Keratinocyte (primary cell): ENCODE measurements around the gene RAMP1.

Source experiments
- EZH2 ChIP-seq: IDR thresholded peaks from one replicate; pipeline ENCODE4 v1.6.1; 2012; ENCODE audit warnings: inconsistent platforms, mild to moderate bottlenecking, low read length, moderate library complexity
- TF ChIP-seq, protein P1 (sequence below), 3 experiments: IDR thresholded peaks in 1 of 3; conservative IDR thresholded peaks in 1 of 3; optimal IDR thresholded peaks in 1 of 3; 2 replicates in 2 of 3; 3 replicates in 1 of 3; pipeline versions ENCODE3 to v1.5.1; 2011; ENCODE audit warnings: low read length in 3 of 3, mild to moderate bottlenecking in 3 of 3, moderate library complexity in 2 of 3, control low read depth in 1 of 3, inconsistent platforms in 1 of 3; ENCODE audit not compliant: insufficient read depth in 2 of 3; ENCODE audit errors: extremely low read depth in 1 of 3

DNA sequence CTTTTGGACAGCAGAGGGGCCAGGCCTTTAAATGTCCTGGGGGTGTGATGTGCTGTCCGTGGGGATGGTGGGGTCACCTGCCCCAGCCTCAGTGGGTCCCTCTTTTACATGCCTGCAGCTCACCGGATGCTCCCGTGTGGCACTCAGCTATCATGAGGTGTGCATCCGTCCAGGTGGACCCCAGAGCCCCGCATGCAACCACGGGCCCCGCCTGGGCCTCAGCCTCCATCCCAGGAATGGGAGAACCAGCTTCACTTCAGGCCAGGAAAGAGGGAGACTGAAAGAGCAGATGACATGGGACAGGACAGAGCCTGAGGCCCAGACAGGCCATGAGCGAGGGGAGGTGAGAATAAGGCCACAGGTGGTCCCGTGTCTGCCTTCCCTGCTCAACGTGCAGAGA lies 37.5 kb downstream of the RAMP1 start:
- TF ChIP-seq EZH2: no peak
- TF ChIP-seq, protein P1, sequence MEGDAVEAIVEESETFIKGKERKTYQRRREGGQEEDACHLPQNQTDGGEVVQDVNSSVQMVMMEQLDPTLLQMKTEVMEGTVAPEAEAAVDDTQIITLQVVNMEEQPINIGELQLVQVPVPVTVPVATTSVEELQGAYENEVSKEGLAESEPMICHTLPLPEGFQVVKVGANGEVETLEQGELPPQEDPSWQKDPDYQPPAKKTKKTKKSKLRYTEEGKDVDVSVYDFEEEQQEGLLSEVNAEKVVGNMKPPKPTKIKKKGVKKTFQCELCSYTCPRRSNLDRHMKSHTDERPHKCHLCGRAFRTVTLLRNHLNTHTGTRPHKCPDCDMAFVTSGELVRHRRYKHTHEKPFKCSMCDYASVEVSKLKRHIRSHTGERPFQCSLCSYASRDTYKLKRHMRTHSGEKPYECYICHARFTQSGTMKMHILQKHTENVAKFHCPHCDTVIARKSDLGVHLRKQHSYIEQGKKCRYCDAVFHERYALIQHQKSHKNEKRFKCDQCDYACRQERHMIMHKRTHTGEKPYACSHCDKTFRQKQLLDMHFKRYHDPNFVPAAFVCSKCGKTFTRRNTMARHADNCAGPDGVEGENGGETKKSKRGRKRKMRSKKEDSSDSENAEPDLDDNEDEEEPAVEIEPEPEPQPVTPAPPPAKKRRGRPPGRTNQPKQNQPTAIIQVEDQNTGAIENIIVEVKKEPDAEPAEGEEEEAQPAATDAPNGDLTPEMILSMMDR (optimal IDR thresholded peaks at IDR 0.05 in 1 of 3, IDR thresholded peaks at IDR 0.05 in 1 of 3, conservative IDR thresholded peaks at IDR 0.05 in 1 of 3; ENCODE audit: extremely low read depth in 1 of 3, insufficient read depth in 2 of 3, low read length in 3 of 3): no peak
